Suppressor macrophage (primary cell): ENCODE results near the gene CFAP20.
"Not testable (repeated sequence)": the region's sequence is repeated elsewhere in the genome, so short reads cannot be mapped to it uniquely, and the experiment has no call there.

Source experiments
- DNase-seq, 4 experiments: peaks; one replicate each; pipeline ENCODE4 v3.0.0-alpha.2; 2020 to 2022

CFAP20 gene

GRCh38 chr16:58095575-58095960, 33.6 kb downstream of the CFAP20 start:
- not testable (repeated sequence) for DNase-seq

- DNase-seq, result no peak
Observed at GRCh38 chr16:58094791-58095574, 34.2 kb downstream of the CFAP20 start.

GRCh38 chr16:58094026-58094425, 35.2 kb downstream of the CFAP20 start:
- no peak for DNase-seq

GRCh38 chr16:58090396-58090795, 38.8 kb downstream of the CFAP20 start:
- not testable (repeated sequence) for DNase-seq

- no peak for DNase-seq
Observed at GRCh38 chr16:58088091-58088490, 41.1 kb downstream of the CFAP20 start.

GRCh38 chr16:58087209-58087913, 41.8 kb downstream of the CFAP20 start:
- DNase-seq, result no peak

GRCh38 chr16:58086381-58087208, 42.6 kb downstream of the CFAP20 start:
- no peak for DNase-seq

GRCh38 chr16:58085584-58086251, 43.5 kb downstream of the CFAP20 start:
- DNase-seq, result no peak

- no peak for DNase-seq
Observed at GRCh38 chr16:58085171-58085570, 44.0 kb downstream of the CFAP20 start.

GRCh38 chr16:58084635-58085034, 44.5 kb downstream of the CFAP20 start:
- no peak for DNase-seq

GRCh38 chr16:58082381-58082780, 46.8 kb downstream of the CFAP20 start:
- no peak for DNase-seq

- DNase-seq, result not testable (repeated sequence)
Observed at GRCh38 chr16:58080657-58081056, 48.5 kb downstream of the CFAP20 start.

- DNase-seq, result no peak
Observed at GRCh38 chr16:58077796-58078195, 51.4 kb downstream of the CFAP20 start.

GRCh38 chr16:58076514-58076913, 52.7 kb downstream of the CFAP20 start:
- no peak for DNase-seq

GRCh38 chr16:58074657-58075056, 54.5 kb downstream of the CFAP20 start:
- no peak for DNase-seq

GRCh38 chr16:58073086-58073485, 56.1 kb downstream of the CFAP20 start:
- DNase-seq, result not testable (repeated sequence)

GRCh38 chr16:58072134-58072533, 57.0 kb downstream of the CFAP20 start:
- not testable (repeated sequence) for DNase-seq

- no peak for DNase-seq
Observed at GRCh38 chr16:58070585-58070984, 58.6 kb downstream of the CFAP20 start.
